Measurements from ENCODE around the gene TXNDC17.
A peak's percentile ranks its signal among the peaks of the same experiment; 100 is the strongest.
"Not testable (repeated sequence)": the region's sequence is repeated elsewhere in the genome, so short reads cannot be mapped to it uniquely, and the experiment has no call there.

TXNDC17 gene

DNA sequence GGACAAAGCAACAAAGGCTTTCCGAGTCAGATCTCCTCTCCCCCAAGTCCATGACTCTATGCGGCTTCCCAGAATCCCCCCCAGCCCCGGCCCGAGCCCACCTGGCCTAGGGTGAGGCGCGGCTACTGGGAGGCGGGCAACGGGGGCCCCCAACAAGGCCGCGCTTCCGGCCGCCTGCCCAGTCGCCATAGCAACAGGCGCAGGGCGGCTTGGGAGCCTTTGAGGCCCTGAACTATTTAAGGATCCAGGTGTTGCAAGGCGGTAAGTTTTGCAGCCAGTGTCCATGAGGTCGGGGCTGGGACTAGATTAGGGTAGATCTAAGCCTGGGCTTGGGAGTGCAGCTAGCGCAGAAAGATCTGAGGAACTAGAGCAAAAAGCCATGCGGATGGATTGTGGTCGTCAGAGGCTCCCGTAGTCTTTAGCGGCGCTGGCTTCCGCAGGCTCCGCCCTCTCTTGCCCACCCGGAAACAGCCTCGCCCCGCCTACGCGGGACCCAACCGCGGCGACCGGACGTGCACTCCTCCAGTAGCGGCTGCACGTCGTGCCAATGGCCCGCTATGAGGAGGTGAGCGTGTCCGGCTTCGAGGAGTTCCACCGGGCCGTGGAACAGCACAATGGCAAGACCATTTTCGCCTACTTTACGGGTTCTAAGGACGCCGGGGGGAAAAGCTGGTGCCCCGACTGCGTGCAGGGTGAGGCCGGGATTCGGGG, at the start of gene TXNDC17, which contains the start of gene KIAA0753:
TXNDC17 (plus strand) TSS at position 525 of the 711 bp plus-strand sequence; CDS start at position 548, 23 bp downstream.
KIAA0753 (minus strand) TSS at position 176 of the 711 bp plus-strand sequence. CDS start 5,608 bp downstream, outside the sequence.
- peak; percentile 91 for DNase-seq (ENCODE audit: low spot score)

DNA sequence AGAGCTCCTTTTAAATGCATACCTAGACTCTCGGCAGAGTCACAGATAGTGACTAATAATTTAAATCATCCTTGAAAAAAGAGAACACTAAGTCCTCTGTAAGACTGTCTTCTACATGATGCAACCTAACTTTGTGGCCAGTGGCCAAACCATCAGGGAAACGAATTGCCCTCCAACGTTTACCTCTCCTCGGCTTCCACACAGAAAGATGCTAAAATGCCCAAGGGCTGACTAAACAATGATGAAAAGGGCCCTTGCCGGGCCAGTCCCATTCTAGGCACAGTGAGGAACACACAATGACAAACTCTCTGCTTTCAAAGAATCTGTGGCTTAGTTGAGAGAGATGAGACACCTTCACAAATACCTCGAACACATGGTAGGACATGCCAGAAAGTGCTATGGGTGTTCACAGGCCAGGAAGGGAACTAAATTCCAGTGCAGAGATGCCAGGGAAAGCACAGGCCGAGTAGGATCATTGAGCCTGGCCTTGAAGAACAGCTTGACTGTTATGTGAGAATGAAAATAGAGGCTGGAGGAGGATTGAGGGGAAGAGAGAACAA, 49.2 kb upstream of the TXNDC17 start:
- DNase-seq (ENCODE audit: low spot score), result no peak

DNA sequence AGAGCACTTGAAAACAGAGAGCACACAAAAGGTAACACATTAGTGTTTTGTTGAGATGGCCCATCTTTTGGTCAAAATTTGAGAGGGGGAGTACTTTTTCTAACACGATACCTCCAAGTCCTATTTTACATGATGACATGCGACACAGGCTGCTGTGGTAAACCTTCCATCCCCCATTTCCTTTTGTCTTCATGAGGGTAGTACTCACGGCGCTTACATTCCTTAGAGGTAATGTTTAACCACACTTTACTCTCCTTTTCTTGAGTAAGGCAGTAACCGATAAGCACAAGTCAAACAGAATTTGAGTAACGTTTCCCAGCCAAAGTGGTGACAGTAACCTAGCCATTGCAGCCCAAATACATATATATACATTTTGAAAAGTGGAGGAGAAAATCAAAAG, 48.7 kb upstream of the TXNDC17 start:
- DNase-seq (ENCODE audit: low spot score), result no peak

DNA sequence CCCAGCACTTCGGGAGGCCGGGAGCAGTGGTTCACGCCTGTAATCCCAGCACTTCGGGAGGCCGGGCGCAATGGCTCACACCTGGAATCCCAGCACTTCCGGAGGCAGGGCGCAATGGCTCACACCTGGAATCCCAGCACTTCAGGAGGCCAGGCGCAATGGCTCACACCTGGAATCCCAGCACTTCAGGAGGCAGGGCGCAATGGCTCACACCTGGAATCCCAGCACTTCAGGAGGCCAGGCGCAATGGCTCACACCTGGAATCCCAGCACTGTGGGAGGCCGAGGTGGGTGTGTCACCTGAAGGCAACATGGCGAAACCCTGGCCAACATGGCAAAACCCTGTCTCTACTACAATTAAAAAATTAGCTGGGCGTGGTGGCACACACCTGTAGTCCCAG, 47.5 kb upstream of the TXNDC17 start:
- not testable (repeated sequence) for DNase-seq (ENCODE audit: low spot score)

DNA sequence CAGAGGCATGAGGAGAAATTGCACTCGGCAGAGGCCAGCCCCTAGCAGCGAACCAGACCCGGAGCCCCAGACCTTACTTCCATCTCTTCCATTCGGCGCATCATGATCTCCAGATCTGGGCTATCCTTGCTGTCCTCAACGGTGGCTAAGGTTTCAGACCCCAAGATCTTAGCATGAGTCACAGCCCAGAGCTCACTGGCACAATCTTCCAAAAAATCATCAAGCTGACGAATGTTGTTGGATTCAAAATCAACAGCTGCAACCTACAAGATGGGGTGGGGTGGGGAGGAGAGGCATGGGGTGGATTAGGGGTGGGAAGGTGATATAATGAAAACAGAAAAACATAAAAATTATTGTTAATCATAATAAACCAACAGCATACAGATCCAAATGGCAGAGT, 44.8 kb upstream of the TXNDC17 start:
- no peak for DNase-seq (ENCODE audit: low spot score)

DNA sequence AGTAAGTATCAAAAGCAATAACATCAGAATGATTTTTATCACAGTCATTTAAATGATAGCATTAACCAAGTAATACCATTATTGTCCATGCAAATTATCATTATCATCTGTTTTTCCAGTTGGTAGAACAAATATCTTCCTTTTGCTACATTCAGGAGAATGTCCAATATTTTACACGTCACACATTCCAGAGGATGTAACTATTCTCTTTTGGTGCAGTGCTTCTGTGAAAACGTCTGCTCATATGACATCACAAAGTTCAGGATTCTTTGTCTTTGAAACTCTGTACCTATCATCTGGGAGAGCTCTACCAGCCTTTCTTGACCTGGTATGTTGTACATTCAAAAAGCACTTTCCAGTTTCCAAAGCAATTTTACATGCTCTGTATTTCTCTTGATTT, 44.3 kb upstream of the TXNDC17 start:
- no peak for DNase-seq (ENCODE audit: low spot score)

DNA sequence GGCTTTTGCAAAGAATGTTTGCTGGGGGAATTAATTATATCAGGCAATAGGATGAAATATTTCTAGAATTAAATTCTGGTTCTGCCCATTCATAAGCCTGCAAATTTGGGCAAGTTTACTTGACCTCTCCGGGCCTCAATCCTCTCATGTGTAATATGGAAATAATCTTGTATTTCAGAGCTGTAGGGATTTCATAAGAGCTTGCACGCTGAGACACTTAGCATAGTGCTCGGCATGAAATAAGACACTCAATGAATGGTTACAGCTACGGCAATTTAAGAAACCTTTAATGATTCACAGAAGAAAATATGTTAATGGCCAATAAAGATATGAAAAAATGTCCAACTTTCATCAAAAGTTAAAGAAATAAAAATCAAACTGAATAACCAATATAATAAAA, 43.9 kb upstream of the TXNDC17 start:
- no peak for DNase-seq (ENCODE audit: low spot score)

DNA sequence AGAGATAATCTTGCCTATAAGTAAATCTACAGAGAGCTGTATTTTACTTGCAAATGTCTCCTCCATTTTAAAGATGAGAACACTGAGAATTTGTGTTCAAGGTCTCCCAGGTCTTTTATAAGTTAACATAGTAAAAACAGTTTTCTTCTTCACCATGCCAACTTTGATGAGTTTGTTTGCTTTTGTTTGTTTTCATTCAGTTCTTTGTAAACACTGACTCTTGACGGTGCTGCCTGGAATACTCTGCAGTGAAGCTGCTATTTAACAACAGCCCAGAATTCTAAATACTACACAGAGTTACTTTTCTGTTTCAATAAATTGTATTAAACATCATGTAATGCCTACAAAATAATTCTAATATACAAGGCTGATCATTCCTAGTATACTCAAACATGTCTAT, 43.1 kb upstream of the TXNDC17 start:
- DNase-seq (ENCODE audit: low spot score), result no peak

DNA sequence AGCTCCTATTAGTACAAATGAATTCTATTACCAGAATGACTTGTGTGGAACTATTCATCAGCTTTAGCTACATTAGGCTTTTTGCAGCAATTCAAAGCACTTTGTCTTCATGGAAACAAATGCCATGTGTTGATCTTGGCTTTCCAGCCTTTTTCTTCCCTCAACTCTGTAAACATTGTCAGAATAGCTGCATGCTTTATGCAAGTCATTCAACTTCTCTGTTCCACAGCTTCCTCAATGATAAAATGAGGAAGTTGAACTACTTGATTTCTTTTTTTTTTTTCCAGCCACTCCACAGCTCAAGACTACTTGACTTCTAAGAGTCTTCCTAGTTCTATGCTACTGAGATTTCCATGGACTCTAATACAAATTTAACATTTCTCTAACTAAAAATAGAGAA, 41.5 kb upstream of the TXNDC17 start:
- no peak for DNase-seq (ENCODE audit: low spot score)

DNA sequence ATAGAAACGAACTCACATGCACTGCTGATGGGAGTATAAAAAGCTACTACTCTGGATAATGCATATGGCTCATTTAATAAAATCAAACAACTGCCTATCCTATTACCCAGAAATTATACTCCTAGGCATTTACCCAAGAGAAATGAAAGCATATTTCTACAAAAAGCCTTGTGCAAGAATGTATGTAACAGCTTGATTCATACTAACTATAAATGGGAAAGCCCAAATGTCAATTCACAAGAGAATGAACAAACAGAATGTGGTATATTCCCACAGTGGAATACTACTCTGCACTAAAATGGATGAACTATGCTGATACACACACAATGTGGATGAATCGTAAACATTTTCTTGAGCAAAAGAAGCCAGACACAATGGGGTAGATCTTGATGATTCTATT, 38.7 kb upstream of the TXNDC17 start:
- DNase-seq (ENCODE audit: low spot score), result no peak

DNA sequence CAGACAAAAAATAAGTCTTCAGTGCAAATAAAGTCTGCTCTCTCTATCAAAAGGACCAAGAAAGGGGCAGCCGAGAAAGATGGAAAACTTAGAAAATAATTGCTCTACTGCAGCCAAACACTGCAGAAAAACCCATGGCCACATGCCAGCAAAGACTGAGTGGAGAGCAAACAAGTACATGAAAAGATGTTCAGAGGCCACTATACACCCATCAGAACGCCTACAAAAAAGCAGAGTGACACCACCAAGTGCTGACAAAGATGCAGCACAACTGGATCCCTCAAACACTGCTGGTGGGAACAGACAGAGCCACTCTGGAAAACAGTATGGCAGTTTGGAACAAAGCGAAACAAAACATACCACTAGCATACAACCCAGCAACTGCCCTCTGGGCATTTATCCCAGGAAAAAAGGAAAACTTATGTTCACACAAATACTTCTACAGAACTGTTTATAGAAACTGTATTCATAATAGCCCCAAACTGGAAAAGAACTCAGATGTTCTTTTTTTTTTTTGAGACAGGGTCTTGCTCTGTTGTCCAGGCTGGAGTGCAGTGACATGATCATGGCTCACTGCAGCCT, 37.0 kb upstream of the TXNDC17 start:
- DNase-seq (ENCODE audit: low spot score), result no peak

DNA sequence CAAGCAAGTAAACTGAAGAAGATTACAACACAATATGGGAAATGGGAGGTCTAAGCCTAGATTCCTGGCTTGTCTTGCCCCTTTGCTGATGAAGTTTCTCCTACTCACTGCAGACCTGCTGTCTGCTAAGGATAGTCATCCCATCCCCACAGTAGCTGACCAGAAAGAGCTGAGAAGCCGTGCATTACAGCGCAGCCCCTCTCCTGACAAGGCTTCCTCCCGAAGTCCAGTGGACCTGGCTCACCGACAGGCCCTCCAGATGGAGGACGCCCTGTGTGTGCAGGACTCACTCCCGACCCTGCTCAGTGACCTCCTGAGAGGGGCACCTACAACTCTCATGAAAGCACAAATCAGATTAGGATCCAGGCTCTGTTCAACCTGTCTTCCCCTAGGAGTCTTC, 35.7 kb upstream of the TXNDC17 start:
- DNase-seq (ENCODE audit: low spot score), result no peak

DNA sequence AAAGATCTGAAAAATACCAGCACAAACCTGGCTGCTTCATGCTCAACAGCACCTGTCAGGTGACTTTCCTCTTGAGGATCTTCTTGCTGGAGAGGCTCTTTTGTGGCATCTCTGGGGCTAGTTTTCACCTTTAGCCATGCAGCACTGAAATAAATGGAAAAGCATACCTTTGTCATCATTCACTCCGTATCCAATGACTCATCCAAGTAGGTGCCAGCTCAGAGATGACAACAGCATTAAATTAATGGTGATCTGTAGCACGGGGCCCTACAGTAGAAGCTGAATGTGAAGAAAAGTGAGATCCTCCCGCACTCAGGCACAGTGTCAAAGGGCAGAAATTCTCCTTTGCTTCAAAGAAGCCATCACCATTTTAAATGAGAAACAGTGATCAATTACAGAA, 32.5 kb upstream of the TXNDC17 start:
- peak; percentile 74 for DNase-seq (ENCODE audit: low spot score)

DNA sequence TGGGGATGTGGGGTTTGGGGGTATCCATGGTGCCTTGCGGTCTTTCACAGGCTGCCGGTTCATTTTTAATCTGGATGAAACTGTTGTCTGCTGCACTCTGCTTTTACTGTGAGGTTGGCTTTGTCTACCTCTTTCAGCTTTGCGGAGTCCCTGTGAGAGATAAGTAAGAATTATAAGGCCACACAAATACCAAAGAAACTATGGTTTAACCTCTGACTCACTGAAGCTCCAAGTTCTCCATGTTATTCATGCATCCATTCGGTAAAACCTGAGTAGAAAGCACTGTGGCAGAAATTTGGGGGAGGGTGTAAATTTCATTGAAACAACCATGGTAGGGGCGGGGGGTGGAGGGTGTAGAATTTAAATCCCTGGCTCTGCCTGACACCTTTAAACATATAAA, 30.8 kb upstream of the TXNDC17 start:
- no peak for DNase-seq (ENCODE audit: low spot score)

DNA sequence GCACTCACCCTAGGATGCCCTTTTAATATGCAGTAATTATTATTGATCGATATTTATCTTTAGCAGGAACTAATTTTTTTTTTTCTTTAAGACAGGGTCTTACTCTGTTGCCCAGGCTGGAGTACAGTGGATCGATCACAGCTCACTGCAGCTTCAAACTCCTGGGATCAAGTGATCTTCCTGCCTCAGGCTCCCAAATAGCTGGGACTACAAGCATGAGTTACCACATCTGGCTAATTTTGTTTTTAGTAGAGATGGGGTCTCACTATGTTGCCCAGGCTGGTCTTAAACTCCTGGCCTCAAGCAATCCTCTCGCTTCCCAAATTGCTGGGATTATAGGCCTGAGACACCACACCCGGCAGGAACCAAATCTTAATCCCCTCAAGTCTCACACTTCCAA, 29.6 kb upstream of the TXNDC17 start:
- no peak for DNase-seq (ENCODE audit: low spot score)

DNA sequence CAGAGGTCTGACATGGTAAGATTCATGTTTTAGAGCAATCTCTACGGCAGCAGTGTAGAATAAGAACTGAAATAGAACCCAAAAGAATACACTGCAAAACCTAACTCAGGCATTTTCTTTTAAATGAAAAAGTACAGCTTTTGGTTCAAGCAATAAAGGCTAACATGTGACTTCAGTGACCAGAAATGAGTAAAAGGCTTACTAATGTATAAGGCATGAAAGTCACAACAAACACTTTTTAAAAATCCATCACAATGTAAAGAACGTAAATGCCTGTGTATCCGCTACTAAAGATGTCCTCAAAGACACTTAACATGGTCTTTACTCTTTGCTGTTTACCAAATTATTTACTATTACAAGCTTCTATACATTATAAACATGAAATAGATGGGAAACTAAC, 16.9 kb upstream of the TXNDC17 start:
- no peak for DNase-seq (ENCODE audit: low spot score)

DNA sequence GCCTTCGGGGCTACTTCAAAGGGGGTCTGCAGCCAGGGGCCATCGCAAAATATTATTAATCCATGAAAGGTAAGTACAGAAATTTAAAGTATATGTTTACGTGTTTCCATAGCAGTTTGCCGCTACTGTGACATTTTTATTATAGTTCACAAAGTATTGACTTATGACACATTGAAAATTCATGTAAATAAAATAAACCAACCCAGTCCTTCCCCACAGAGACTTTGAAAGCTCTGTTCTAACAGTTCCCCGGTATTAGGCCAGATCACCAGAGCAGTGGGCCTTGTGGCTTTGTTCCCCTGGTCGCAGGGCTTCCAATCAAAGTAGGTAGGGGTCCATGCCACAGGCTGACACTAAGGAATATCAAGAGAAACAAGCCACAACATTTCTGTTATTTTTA, 14.2 kb upstream of the TXNDC17 start:
- no peak for DNase-seq (ENCODE audit: low spot score)

DNA sequence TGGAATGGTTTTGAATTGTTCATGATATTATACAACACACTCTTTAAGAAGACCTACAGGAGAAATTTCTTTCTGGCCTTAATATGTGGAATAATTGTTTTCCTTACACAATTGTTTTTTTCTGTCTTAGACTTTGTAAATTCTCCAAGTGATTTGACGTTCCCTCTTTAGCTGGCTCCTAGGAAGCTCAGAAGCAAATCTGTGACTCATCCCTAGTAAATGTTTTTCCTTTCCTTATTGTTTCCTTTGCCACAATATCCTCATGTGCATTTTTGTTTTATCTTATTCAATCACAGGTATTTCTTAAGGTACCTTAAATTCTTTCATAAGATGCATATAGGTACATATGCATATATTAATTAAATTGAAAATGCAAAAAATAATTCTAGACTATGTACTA, 13.8 kb upstream of the TXNDC17 start:
- DNase-seq (ENCODE audit: low spot score), result no peak

DNA sequence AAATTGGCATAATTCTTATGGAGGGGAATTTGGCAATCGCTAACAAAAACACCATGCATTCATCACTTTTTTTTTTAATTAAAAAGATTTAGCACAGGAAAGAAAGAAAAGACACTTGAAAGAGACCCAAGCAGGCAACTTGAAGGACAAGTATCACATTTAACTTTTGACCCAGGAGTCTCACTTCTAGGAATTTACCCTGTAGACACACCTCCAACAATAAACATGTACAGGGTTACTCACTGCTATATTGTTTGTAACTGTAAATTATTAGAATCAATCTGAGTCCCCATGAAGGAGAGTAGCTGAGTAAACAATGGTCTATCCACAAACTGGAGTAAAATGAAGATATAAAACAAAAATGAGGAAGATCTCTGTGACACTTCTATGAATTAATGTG, 10.5 kb upstream of the TXNDC17 start:
- DNase-seq (ENCODE audit: low spot score), result no peak

DNA sequence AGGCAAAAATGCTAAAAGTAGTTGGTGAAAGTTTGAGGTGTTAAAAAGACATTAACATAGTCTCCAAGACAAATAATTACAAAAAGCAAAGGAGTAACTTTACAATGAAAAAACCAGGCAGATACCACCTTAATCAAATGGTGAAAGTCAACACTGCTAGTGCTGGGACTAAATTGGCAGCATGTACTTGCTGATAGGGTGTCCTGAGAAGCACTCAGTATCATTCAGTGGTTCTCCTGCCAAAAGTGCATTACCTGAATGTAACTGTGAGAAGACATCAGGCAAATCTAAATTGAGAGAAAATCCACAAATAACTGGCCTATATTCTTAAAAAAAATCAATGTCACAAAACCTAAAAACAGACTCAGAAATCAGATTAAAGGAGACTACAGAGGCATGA, 8.3 kb upstream of the TXNDC17 start:
- DNase-seq (ENCODE audit: low spot score), result no peak

DNA sequence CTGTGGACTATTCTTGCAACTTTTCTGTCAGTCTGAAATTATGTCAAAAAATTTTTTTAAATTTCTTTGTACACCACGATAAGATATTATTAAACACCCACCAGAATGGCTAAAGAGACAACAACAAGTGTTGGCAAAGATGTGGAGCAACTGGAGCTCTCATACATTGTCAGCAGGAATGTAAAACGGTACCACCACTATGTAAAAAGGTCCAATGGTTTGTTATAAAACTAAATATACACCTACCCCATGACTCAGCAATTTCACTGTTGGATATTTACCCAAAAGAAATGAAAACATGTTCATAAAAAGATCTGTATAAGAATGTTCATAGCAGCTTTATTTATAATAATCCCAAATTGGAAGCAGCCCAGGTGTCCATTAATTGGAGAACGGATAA, 7.6 kb upstream of the TXNDC17 start:
- DNase-seq (ENCODE audit: low spot score), result no peak

DNA sequence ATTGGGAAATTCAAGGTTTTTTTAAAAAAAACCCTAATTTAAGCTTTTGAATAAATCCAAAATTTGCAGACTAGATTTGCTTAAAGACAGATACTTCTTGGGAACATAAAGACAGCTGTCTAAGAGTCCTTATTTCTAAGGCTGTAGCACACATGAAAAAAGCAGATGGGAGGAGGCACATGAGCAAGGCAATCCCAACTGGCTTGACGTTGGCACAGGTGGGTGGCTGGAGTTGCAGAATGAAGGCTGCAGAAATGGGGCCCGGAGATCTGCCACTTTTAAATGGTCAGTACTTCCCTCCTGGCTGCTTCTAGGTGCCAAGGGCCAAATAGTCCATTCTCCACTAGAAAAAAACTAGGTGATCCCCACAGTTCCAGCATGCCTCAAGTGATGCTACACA, 4.8 kb upstream of the TXNDC17 start:
- no peak for DNase-seq (ENCODE audit: low spot score)

DNA sequence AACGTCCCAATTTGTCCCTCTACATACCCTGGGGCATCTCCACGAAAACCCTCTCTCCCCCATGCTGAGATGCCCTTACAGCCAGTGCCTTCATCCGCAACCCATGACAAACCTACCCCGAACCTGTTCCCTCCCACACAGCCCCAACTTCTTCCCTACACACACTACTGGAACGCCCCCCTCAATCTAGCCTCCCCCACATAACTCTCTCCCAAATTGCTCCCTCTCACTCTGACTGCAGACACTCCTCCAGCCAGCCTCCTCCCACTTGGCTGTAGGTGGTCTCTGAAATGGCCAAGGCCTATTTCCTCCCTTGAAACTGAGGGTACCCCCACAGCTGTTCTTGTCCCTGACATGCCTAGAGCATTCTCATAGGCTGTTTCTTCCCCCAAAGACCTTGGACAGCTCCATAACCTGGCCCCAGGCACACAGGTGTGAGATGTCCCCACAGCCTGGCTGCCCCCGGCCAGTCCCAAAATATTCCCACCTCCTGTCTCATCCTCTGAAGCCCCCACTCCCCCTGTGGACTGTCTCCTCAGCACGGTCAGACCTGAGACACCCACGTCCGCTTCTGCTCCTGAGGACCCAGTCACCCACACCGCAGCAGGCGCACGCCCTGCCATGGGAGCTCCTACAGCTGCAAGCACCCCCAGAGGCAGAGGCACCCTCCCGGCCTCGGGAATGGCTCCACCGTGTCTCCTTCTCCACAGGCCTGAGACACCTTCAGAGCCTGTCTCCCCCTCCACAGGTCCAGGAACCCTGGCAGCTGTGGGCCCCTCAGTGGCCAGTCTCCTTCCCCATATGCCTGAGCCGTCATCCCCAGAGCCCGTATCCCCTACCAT, 4.0 kb upstream of the TXNDC17 start:
- no peak for DNase-seq (ENCODE audit: low spot score)

All from RKO (cell line).